AG10803 (cell line): ENCODE data around the gene TWSG1.
"Not testable (repeated sequence)": the region's sequence is repeated elsewhere in the genome, so short reads cannot be mapped to it uniquely, and the experiment has no call there.

Experiments used
- DNase-seq: peaks from one replicate; pipeline ENCODE4 v3.0.0; 2010; ENCODE audit warnings: low read depth
- H3K4me3 ChIP-seq: 2 replicates; pipeline ENCODE4 v1.5.1; 2011; ENCODE audit warnings: mild to moderate bottlenecking, low read length, control low read depth
- CTCF ChIP-seq: conservative IDR thresholded peaks from 2 replicates; pipeline ENCODE4 v1.5.1; 2011; ENCODE audit warnings: mild to moderate bottlenecking, low read length, control low read depth, inconsistent platforms

TWSG1 gene

GRCh38 chr18:9441061-9441460 is 106.5 kb downstream of the TWSG1 start:
- no peak overlapping the region for H3K4me3 ChIP-seq
- DNase-seq = no peak

GRCh38 chr18:9444549-9444948 is 110.0 kb downstream of the TWSG1 start:
- no peak for TF ChIP-seq CTCF
- H3K4me3 ChIP-seq = no peak overlapping the region
- no peak for DNase-seq

More at GRCh38 chr18:9441061-9441460, 106.5 kb downstream of the TWSG1 start:
- no peak for TF ChIP-seq CTCF

GRCh38 chr18:9446839-9447238 is 112.3 kb downstream of the TWSG1 start:
- H3K4me3 ChIP-seq = no peak overlapping the region
- DNase-seq = no peak
- TF ChIP-seq CTCF = no peak

DNA sequence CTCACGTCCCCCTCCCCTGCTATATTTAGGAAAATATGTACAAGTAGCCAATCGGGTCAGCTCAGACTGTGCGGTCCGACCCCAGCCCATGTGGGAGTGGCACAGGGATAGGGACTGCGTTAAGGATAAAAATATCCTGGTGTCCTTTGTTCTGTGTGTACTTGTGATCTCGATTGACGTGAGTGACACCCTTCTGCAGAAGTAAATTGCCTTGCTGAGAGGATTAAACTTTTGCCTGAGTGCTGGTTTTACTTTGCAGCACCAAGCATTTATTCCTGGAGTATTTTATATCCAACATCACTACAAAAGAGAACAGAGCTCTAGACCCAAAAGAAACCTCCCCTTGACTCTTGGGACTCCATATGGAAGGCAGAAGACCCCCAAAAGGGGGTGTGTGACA is 112.8 kb downstream of the TWSG1 start:
- no peak for DNase-seq
- no peak for TF ChIP-seq CTCF
- H3K4me3 ChIP-seq = no peak overlapping the region

DNA sequence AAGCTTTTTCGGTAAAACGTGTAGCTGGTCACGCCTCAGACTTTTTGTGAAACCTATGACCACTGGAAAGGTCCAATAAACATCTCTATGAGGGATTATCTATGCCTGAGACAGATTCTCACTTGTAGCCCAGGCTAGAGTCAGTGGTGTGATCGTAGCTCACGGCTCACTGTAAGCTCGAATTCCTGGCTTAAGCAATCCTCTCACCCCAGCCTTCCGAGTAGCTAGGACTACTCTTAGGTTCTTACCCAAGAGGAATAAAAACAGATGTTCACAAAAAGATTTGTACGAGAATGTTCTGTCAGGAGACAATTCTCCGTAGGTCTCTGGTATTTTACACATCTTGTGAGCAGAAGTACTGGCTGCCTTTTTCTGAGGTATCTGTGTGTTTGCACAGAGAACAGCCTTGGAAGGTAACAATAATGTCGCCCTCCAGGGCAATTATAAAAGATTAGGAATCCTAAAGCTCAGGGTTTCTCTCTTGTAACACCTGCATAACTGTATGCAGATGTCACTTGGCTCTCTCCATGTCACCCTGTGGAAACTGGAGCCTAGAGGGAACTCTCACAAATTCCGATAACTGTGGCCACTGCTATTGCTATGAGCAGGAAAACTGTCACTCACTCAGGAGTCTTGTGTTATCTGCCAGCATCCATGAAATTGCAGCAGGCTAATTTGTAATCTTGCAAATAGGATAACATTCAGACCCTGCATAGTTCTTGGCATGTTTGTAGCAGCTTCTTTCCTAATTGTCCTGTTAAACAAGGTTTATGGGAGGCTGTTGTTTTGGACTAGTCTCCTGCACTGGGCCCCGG is 115.2 kb downstream of the TWSG1 start:
- no peak for TF ChIP-seq CTCF
- peak; percentile 59 for DNase-seq

DNA sequence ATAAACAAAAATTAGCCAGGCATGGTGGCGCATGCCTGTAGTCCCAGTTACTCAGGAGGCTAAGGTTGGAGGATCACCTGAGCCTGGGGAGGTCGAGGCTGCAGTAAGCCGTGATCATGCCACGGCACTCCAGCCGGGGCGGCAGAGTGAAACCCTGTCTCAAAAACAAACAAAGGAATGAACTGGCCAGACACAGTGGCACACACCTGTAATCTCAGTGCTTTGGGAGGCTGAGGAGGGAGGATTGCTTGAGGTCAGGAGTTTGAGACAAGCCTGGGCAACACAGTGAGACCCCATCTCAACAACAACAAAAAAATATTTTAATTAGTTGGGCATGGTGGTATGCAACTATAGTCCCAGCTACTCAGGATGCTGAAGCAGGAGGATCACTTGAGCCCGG is 116.3 kb downstream of the TWSG1 start:
- DNase-seq, H3K4me3 ChIP-seq: not testable (repeated sequence)

More for the DNA sequence above, 115.2 kb downstream of the TWSG1 start:
- no peak overlapping the region for H3K4me3 ChIP-seq
